Inflammatory macrophage treated with lipopolysaccharide for 1 hour (primary cell): ENCODE measurements around the gene AADAC.
"Not testable (repeated sequence)": the region's sequence is repeated elsewhere in the genome, so short reads cannot be mapped to it uniquely, and the experiment has no call there.

Experiments used
- DNase-seq, 2 donors: peaks; one replicate each; pipeline ENCODE4 v3.0.0-alpha.2; 2020 to 2022

The AADAC gene, protein sequence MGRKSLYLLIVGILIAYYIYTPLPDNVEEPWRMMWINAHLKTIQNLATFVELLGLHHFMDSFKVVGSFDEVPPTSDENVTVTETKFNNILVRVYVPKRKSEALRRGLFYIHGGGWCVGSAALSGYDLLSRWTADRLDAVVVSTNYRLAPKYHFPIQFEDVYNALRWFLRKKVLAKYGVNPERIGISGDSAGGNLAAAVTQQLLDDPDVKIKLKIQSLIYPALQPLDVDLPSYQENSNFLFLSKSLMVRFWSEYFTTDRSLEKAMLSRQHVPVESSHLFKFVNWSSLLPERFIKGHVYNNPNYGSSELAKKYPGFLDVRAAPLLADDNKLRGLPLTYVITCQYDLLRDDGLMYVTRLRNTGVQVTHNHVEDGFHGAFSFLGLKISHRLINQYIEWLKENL

DNA sequence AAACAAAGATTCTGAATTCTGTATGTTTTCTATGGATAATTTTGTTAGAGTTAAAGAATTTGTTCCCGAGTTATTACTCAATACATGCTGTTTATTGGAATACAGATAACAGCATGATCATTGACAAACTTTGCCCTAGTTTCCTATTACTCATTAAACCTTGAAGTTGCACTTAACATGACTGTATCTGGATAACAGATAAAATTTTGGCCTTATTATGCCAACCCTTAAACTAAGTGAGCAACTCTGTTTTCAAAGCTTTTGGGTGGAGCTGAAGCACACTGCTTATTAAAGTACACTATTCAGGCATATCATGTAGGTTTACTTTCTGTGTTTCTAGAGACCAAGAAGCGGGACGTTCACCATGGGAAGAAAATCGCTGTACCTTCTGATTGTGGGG lies at the start of gene AADAC:
Gene AADAC, plus strand, starts transcription at position 318 of the 400 bp plus-strand sequence. Its CDS starts 47 bp downstream, at position 365.
- DNase-seq, result no peak

DNA sequence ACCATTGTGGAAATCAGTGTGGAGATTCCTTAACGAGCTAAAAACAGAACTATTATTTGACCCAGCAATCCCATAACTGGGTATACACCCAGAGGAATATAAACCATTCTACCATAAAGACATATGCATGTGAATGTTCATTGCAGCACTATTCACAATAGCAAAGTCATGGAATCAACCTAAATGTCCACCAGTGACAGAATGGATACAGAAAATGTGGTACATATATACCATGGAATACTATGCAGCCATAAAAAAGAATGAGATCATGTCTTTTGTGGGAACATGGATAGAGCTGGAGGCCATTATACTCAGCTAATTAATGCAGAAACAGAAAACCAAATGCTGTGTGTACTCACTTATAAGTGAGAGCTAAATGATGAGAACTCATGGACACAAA lies 49.2 kb upstream of the AADAC start:
- DNase-seq, result not testable (repeated sequence)

DNA sequence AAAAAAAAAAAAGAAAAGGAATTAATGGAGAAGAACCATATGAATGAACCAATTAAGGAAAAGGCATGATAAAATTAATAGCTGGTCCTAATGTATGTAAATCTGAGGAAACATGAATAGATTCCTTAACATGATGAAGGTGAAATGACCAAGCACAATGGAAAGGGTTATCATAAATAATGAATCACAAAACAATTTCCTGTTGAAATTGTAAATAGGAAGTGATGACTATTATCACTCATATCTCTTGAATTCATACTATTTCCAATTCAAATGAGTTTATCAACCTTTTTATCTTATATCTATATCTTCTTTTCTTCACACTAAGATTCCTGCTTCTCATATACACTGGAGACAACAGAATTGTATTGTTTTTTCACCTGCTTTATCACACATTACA lies 48.2 kb upstream of the AADAC start:
- DNase-seq, result no peak

DNA sequence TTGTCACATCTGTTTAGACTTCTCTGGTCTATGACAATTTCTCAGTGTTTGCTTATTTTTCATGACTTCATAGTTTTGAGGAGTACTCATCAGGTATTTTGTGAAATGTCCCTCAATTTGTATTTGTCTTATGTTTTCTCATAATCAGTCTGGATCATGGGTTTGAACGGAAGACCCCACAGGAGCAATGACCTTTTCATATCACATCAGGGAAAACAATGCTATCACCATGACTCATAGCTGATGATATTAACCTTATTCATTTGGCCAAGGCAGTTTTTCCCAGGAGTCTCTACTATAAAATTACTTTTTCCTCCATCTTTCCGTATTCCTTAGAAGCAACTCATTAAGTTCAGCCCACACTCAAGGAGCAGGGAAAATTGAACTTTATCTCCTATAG lies 47.5 kb upstream of the AADAC start:
- DNase-seq, result no peak

DNA sequence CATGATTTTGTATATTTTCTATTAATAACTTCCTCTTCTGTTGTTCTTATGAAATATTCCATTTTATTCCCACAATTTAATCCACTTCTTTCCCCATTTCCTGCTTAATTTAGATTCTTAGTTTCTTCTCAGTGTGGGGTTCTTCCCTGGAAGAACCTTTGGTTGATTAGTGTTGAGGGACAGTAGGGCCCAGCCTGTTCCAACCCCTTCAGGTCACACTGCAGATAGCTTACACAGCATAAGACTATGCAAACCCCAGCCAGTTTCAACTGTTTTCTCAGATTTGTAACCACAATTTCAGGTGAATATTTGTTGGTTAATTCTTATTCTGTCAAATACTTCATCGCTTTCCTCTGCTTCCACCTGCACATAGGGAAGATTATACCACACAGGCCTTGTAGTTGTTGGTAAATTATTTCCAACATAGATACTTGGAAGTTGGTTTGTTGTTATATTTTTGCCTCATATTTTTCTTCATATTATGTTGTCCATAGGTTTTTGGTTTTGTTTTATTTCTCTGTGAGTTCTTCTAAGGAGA lies 45.5 kb upstream of the AADAC start:
- no peak for DNase-seq

DNA sequence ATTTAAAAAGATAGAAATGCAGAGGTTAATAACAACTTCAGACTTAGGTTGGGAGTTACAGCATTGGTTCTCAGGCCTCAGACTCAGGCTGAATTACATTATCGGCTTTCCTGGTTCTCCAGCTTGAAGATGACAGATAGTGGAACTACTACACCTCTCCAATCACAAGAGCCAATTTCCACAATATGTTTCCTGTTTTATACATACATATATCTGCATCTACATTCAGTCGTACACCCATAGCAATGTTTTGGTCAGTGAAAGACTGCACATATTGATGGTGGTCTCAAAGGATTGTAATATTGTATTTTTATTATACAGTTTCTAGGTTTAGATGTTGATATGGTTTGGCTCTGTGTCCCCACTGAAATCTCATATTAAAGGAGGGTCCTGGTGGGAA lies 44.7 kb upstream of the AADAC start:
- DNase-seq, result no peak

DNA sequence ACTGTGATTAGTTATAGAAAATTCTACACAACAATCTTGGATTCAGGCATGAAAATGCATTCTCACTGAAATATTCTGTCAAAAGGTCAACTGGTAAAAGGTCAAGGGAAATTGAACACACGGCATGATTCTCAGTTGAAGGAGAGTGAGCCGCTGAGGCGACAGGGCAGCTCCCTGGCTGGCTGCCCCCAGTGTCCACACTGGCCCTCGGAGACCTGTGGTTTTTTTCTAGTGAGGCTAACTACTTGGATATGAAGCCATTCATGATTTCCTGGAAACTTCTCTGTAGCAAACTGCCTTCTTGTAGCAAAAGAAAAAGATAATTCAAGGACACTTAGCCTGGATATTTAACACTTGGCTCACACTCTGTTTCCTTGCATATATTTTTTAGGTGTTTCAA lies 43.0 kb upstream of the AADAC start:
- no peak for DNase-seq

DNA sequence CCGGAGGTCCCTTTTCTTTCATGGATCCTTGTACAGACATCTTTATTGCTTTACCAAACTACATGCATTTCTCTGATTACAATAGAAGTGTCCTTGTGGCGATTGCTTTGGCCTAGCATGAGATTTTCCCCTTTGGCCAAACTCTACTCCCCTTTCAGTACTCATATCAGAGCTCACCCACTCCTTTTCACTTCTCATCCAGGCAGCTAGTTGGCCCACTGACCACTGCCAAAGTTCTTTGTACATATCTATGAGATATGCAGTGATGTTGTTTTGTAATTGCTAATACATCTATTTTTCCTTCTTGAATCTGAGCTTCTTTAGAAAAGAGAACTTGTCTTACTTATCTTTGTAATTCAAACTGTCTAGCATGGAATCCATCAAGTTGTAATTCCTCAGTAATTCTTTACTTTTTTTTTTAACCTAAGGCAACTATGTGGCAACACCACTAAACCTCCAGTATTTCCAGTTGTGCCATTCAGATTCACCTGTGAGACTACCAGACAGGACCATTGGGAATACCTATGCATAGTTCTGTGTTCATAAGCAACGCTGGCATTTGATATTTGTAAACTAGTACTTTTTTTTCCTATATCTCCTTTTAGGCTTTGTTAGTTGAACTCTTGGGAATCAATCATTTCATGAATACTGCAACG lies 41.0 kb upstream of the AADAC start:
- DNase-seq, result no peak

DNA sequence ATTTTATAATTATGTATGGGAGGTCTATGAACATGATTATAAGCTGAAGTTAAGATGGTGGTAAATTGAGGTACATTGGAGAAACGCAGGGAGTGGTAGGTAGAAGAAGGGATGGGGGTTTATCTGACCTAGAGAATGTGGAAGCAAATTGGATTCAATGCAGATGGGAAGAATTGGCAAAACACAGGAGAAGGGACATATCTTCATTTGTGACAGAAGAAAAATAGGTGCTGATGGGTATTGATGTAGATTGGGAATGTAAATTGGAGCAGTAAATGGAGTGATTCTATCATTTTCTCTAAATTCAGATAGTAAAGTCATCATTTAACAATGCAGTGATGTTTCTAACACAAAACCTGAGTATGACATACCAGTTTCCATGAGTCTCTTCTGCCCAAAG lies 39.7 kb upstream of the AADAC start:
- DNase-seq, result no peak

DNA sequence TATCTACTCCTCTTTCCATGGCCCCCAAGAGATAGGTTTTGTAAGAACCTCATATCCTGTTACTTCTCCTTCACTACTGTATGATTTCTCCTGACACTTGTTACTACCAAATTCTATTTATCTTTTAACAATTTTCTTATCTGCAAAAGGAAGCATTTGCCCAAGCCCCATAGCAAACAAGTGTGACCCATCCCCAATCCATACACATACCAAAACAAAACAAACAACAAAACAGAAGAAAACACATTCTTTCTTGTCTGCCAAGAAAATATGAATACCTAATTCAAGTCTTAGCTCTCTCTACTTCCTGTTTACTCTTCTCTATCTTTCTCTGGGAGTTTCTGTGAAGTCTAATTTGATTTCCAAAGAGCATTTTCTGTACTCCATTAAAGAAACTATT lies 39.0 kb upstream of the AADAC start:
- DNase-seq, result no peak

DNA sequence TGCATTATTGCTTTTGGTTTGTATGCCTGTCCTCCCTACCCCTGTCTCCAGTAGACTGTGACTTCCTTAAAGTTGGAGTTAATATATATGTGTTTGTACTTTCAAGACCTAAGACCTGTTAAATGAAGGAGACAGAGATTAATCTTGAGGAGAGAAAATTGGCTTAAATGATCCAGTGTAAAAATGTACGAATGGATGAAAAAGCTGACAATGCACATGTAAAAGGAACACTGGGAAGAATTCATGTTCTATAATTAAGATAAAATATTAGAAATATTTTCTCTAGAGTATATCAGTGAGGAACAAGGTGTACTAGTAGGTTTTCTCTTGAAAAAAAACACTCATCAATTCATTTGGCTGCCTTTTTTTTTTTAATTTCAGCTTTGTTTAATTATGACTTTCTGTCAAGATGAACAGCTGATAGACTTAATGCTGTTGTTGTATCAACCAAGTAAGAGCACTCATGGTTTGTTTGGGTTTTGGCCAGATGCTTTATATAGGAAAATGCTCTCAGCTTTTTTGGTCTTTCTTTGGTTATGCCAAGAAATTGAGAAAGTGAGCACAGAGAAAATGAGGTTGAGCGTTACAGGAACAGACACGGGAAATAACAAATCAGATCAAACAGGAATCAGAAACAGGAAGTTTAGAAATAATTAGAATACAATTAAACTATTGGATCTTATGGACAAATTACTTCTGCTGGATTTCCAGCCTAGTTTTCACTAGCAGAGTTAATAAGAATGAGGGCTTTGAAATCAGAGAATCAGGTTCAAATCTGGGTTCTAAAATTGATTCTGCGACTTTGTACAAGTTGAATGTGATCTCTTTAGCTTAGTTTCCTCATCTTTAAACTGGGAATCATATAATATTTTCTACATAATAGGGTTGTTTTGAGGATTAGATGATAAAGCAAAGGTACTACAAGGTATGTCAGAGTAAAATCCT lies 38.3 kb upstream of the AADAC start:
- no peak for DNase-seq

DNA sequence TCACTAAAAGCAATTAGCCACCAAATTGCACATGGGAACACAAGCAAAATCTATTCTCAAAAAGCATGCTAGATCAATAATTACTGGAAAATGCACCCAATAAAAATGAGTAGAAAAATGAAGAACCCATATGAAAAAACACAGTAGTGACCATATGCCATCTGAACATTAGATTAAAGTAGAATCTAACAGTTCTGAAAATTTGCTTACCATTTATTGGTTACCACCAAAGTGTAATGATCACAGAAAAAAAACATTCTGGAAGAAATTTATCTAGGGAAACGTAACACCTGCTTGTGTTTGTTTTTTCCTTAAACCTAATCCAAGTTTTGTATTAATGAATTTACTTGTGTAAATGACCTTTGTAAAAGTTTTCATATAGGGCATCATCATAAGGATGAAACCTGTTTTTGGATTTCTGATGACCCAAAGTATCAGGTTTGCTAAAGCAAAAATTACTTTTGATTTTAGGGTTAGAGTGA lies 37.6 kb upstream of the AADAC start:
- DNase-seq, result no peak

DNA sequence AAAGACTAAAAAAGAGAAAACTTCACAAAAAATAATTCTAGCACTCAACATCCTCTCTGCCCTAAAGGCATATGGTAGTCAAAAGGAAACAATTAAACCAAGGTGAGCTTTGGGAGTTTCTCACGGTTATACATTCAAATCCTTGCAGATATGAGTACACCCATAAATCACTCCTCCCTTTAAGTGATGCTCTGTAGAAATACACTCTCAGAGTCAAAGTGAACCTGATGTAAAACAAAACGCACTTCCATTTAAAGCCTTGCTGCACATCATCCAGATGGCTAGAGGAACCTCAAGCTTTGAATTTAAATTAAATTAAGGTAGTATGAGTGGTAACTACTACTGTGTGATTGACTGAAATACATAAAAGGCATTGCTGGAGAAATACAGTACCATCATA lies 36.0 kb upstream of the AADAC start:
- no peak for DNase-seq

DNA sequence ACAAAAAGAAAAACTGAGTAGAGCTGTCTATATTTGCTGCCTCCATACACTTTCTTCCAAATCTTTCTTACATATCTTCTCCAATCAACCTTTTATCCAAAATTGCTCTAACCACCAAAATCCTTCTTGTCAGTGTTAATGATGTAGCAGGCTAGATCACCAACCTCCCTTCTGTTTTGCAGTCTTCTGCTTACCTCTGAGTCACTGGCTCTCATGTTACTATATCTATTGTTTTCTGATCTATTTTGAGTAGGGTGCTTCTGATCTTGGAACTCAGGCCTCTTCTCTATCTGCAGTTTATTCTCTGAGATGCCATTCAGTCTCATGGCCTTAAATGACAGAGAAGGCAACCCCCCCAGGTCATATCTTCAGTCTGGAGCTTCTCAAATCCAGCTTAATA lies 26.3 kb upstream of the AADAC start:
- DNase-seq, result no peak

DNA sequence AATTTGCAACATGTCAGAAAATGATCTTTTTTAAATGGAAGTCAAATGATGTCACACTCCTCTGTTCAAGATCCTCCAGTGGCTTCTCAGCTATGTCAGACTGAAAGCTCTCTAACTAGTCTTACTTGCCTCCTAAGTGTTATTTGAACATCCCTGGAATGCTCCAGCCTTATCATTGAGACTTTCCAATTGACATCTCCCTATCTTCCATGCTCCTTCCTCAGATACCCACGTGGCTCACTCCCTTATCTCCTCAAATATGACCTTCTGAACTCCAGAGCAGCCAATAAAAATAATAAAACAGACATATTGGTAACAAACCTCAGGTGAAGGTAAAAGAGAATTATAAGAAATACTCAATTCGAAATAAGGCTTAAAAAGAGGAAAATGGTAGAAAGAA lies 25.5 kb upstream of the AADAC start:
- DNase-seq, result no peak

DNA sequence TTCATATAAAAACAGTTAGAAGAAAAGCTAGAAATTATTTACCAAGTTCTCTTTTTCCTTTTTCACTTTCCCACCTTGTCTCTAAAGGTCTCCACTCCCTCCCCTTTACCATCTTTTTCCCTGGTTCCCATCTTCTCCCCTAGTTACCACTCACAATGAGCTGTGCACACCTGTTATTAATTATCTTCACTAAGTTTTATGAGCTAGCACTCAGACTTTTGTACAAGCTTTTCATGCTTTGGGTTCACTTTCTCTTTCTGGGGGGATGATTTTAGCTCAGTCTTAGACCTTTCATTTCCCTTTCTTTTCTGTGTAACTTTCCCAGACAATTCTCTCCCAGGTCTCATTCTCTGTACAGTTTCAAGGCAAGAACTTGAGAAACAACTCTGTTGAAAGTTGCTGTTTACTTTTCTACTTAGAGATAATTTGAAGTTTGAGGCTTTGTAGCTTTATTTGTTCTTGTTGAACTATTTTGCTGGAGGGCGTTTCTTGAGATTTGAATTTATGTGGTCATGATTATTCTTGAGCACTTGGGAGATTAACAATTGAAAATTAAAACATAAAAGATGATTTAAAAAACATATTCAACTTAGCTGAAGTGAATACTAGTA lies 24.0 kb upstream of the AADAC start:
- DNase-seq, result no peak

DNA sequence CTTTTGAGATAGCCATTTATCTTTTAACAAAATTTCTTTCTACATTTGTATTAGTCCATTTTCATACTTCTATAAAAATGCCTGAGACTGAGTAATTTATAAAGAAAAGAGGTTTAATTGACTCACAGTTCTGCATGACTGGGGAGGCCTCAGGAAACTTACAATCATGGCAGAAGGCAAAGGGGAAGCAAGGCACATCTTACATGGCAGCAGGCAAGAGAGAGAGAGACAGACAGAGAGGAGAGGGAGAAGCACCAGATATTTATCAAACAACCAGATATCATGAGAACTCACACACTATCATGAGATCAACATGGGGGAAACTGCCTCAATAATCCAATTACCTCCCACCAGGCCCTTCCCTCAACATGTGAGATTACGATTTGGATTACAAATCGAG lies 23.2 kb upstream of the AADAC start:
- not testable (repeated sequence) for DNase-seq

DNA sequence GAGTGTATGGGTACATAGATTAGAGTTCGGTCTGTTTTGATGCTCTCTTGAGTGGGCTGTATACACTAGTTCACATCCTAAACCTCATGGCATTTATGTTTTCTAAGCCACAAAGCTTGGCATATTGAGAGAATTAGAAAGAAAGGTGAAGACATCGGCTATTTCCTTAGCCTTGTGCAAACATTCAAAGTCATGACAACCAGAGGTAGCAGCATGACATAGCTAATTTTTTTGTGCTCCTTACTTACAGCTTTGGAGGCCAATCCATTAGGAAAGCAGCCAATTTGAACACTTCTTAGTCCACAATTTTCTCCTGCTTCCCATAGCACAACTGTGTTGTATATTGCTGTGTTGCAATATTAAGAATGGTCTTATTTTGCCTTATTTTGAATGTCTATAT lies 21.5 kb upstream of the AADAC start:
- no peak for DNase-seq

DNA sequence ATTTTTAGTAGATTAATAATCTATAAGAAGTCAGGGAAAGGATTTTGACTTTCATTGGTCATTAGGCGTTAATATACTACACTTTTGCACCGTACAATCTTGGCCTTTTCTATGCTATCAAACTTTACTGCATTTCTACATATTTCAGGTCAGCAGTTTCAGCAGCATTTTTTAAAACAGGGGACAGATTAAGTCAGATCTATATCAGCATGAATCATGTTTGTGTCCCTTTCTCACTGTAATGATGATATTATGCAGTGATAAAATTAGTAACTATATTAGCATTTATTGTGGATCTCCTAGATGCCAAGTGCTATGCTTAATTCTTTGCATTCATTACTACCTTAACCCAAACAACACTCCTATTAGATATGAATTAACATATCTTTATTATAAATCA lies 20.3 kb upstream of the AADAC start:
- no peak for DNase-seq

DNA sequence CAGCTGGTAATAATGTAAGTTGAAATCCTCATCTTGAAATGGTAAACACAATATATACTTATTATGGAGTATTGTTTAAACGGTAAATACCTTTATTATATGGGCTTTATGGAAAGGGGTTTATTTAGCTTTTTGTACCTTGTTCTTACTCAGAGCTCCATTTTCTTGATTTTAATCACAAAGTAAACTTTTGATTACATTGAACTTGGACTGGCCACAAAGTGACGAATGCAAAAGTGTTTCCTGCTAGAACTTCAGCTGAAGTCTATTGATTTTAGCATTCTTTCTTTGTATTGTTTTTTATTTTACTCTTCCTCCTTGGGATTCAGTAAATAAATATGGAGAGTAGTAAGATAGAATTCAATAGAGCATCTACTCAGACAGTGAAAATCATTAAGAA lies 19.8 kb upstream of the AADAC start:
- no peak for DNase-seq

DNA sequence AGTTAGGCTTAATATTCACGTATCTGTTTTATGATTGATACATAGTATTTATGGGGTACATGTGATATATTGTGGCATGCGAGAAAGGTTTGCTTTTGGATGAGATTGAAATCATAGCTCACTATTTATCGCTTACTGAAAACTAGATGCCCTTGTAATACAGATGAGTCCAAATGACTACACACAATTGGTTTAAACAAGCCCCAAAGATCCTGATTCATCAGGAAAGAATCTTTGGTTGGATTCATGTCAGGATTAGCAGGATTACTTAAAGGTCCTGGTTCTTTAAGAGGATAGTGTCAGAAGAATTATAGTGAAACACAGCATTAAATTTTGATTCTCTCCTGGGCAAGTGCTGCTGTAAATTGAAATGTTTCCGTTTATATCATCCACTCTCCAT lies 18.6 kb upstream of the AADAC start:
- no peak for DNase-seq

DNA sequence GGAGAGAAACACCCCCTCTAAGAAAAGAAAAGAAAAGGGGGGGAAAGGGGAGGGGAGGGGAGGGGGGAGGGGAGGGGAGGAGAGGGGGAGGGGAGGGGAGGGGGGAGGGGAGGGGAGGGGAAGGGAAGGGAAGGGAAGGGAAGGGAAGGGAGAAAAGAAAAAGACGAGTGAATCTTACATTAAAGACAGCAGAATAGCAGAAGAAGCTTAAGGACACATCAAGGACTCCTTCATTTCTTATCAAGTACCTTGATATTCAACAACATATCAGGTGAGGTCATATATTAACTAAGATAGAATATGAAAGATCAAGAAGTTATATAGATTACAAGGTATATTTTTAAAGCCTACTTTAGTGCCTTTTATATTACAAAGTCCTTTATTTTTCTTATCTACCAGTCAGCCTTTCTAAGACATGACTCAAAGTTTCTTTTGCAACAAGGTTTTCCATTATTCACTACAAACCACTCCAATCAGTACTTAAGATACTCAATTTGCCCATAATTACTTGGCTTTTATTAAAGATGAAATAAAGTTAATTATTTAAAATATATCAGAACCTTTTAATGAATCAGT lies 17.7 kb upstream of the AADAC start:
- no peak for DNase-seq
